ENCODE results near the gene GREM2. TPM values are rescaled to one million over a fixed set of nuclear protein-coding genes. Genes with fewer than 3 reads are reported as not detected.

Gene GREM2
- total RNA-seq, 4 donors from 2014 or later: 0.10 to 0.75 (median 0.64) TPM

GRCh38 chr1:240591078-240591477 is 20.9 kb downstream of the GREM2 start:
- Histone ChIP-seq H3K4me3 (no peak overlapping the region), H3K36me3 (no peaks in the 10 kb centered on the region), H3K27ac (peak overlapping the region in 1 of 4 donors; percentile 7), H3K9me3 (no peaks in the 10 kb centered on the region), H3K4me1 (no peaks in the 10 kb centered on the region), H3K27me3 (no peaks in the 10 kb centered on the region)
- TF ChIP-seq CTCF (IDR thresholded peaks at IDR 0.05 in 4 of 5, conservative IDR thresholded peaks at IDR 0.05 in 1 of 5) (no peak), POLR2A (IDR thresholded peaks at IDR 0.05) (no peak)
- in situ Hi-C loops (cut with MboI; ENCODE audit: low sequenced_read_pairs in 4 of 4) (no loop called here), intact Hi-C loops (cut with DNase I; ENCODE audit: low total_unique reads) (no loop called here)
- DNase-seq: no peak
- ATAC-seq: no peak

DNA sequence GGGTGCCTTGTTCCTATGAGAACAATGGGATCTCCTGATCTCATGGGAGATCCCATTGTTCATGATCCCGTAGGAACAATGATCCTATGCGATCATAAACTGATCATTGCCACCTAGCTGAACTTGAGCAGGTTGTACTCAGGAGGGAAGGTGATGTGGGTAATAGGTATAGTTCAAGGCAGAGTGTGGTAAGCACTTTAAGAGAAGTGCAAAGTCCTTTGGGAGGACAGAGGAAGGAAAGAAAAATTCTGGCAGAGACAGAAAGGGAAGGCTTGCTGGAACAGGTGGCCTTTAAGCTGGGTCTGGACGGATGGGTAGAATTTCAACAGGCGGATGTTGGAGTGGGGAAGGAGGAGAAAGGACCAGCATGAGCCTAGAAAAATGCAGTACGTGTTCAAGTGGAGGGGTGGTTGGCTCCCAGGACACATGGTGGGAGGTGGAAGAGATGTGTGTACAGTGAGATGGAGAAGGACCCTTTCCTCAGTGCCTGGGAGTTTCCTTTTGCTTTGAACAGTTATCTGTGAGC is 22.3 kb downstream of the GREM2 start:
- no peaks in the 10 kb centered on the region for H3K27me3 ChIP-seq
- no peak overlapping the region for H3K4me3 ChIP-seq
- TF ChIP-seq POLR2A (IDR thresholded peaks at IDR 0.05) (no peak), CTCF (IDR thresholded peaks at IDR 0.05 in 4 of 5, conservative IDR thresholded peaks at IDR 0.05 in 1 of 5) (no peak)
- H3K36me3 ChIP-seq: no peaks in the 10 kb centered on the region
- ATAC-seq (no peak), DNase-seq (no peak)
- H3K27ac ChIP-seq: peak overlapping the region in 1 of 4 donors; percentile 31
- in situ Hi-C loops (cut with MboI; ENCODE audit: low sequenced_read_pairs in 4 of 4): no loop called here
- intact Hi-C loops (cut with DNase I; ENCODE audit: low total_unique reads): no loop called here
- H3K9me3 ChIP-seq: no peaks in the 10 kb centered on the region
- H3K4me1 ChIP-seq: no peaks in the 10 kb centered on the region

GRCh38 chr1:240586006-240586405 is 25.9 kb downstream of the GREM2 start:
- intact Hi-C loops (cut with DNase I; ENCODE audit: low total_unique reads): no loop called here
- in situ Hi-C loops (cut with MboI; ENCODE audit: low sequenced_read_pairs in 4 of 4): no loop called here
- H3K27me3 ChIP-seq: no peaks in the 10 kb centered on the region

GRCh38 chr1:240582953-240583352 is 29.0 kb downstream of the GREM2 start:
- Histone ChIP-seq H3K27ac (no peak overlapping the region), H3K27me3 (no peaks in the 10 kb centered on the region), H3K4me3 (no peak overlapping the region), H3K4me1 (no peaks in the 10 kb centered on the region), H3K36me3 (no peaks in the 10 kb centered on the region), H3K9me3 (no peaks in the 10 kb centered on the region)
- in situ Hi-C loops (cut with MboI; ENCODE audit: low sequenced_read_pairs in 4 of 4) (no loop called here), intact Hi-C loops (cut with DNase I; ENCODE audit: low total_unique reads) (no loop called here)
- DNase-seq (no peak), ATAC-seq (no peak)
- TF ChIP-seq POLR2A (IDR thresholded peaks at IDR 0.05) (no peak), CTCF (IDR thresholded peaks at IDR 0.05 in 4 of 5, conservative IDR thresholded peaks at IDR 0.05 in 1 of 5) (no peak)

More at GRCh38 chr1:240586006-240586405, 25.9 kb downstream of the GREM2 start:
- Histone ChIP-seq H3K4me3 (no peak overlapping the region), H3K4me1 (no peaks in the 10 kb centered on the region), H3K27ac (peak overlapping the region in 1 of 4 donors; percentile 45), H3K36me3 (no peaks in the 10 kb centered on the region), H3K9me3 (no peaks in the 10 kb centered on the region)
- TF ChIP-seq POLR2A (IDR thresholded peaks at IDR 0.05): no peak
- no peak for TF ChIP-seq CTCF (IDR thresholded peaks at IDR 0.05 in 4 of 5, conservative IDR thresholded peaks at IDR 0.05 in 1 of 5)
- DNase-seq (no peak), ATAC-seq (no peak)

- TF ChIP-seq CTCF (IDR thresholded peaks at IDR 0.05 in 4 of 5, conservative IDR thresholded peaks at IDR 0.05 in 1 of 5) (no peak), POLR2A (IDR thresholded peaks at IDR 0.05) (no peak)
- no peaks in the 10 kb centered on the region for H3K4me1 ChIP-seq
- no peak overlapping the region for H3K4me3 ChIP-seq
- H3K9me3 ChIP-seq: no peaks in the 10 kb centered on the region
- intact Hi-C loops (cut with DNase I; ENCODE audit: low total_unique reads) (no loop called here), in situ Hi-C loops (cut with MboI; ENCODE audit: low sequenced_read_pairs in 4 of 4) (no loop called here)
- no peak overlapping the region for H3K27ac ChIP-seq
- H3K27me3 ChIP-seq: no peaks in the 10 kb centered on the region
- ATAC-seq: no peak
- no peaks in the 10 kb centered on the region for H3K36me3 ChIP-seq
- DNase-seq: no peak
Measured at GRCh38 chr1:240579511-240579910, 32.4 kb downstream of the GREM2 start.
